Measurements from ENCODE around the gene TBC1D9B. TPM values are rescaled to one million over a fixed set of nuclear protein-coding genes. Genes with fewer than 3 reads are reported as not detected.
"Not testable (repeated sequence)": the region's sequence is repeated elsewhere in the genome, so short reads cannot be mapped to it uniquely, and the experiment has no call there.

TBC1D9B gene
- total RNA-seq, 4 donors from 2014 or later: 71.4 to 125 (median 100) TPM

DNA sequence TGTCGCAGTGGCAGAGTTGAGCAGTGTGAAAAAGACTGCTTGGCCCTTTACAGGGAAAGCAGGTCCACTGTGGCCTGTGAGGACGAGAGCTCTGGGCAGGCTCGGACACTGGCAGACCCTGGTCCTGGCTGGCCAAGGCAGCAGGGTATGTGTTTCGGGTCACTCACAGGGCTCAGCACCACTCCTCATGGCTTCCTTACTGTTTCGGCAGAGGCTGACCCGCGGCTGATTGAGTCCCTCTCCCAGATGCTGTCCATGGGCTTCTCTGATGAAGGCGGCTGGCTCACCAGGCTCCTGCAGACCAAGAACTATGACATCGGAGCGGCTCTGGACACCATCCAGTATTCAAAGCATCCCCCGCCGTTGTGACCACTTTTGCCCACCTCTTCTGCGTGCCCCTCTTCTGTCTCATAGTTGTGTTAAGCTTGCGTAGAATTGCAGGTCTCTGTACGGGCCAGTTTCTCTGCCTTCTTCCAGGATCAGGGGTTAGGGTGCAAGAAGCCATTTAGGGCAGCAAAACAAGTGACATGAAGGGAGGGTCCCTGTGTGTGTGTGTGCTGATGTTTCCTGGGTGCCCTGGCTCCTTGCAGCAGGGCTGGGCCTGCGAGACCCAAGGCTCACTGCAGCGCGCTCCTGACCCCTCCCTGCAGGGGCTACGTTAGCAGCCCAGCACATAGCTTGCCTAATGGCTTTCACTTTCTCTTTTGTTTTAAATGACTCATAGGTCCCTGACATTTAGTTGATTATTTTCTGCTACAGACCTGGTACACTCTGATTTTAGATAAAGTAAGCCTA is 71.3 kb downstream of the TBC1D9B start:
- intact Hi-C loops (cut with DNase I; ENCODE audit: low total_unique reads): no loop called here
- WGBS, 2 donors: 83 to 84% methylated on average over 18 to 19 of the region's 19 CpGs
- TF ChIP-seq CTCF (IDR thresholded peaks at IDR 0.05): no peak
- no peak for TF ChIP-seq POLR2A (IDR thresholded peaks at IDR 0.05)
- H3K4me3 ChIP-seq (ENCODE audit: low read depth, poor library complexity, severe bottlenecking): no peak overlapping the region
- DNase-seq (ENCODE audit: low spot score in 2 of 2): no peak

DNA sequence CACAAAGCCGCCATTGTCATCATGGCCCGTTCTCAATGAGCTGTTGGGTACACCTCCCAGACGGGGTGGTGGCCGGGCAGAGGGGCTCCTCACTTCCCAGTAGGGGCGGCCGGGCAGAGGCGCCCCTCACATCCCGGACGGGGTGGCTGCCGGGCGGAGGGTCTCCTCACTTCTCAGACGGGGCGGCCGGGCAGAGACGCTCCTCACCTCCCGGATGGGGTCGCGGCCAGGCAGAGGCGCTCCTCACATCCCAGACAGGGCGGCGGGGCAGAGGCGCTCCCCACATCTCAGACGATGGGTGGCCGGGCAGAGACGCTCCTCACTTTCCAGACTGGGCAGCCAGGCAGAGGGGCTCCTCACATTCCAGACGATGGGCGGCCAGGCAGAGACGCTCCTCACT is 72.8 kb downstream of the TBC1D9B start:
- DNase-seq (ENCODE audit: low spot score in 2 of 2); H3K4me3 ChIP-seq (ENCODE audit: low read depth, poor library complexity, severe bottlenecking); intact Hi-C loops (cut with DNase I; ENCODE audit: low total_unique reads): not testable (repeated sequence)
- 97 to 98% methylated on average over 6 to 26 of the region's 28 CpGs for WGBS, 2 donors

DNA sequence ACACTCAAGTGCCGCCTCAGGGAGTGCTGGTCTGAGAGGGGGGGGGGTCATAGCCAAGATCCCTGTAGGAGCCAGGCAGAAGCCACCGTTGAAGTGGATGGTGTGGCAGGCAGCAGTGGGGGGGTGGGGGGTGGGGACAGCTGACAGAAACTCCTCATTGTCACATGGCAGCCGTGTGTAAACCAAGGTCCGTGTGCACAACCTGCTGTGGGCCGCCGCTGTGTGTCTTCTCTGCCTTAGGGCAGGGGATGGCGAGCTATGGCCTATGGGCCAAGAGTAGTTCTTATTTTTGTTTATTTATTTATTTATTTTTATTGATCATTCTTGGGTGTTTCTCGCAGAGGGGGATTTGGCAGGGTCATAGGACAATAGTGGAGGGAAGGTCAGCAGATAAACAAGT is 73.6 kb downstream of the TBC1D9B start:
- DNase-seq (ENCODE audit: low spot score in 2 of 2): no peak
- no peak overlapping the region for H3K4me3 ChIP-seq (ENCODE audit: low read depth, poor library complexity, severe bottlenecking)
- 80 to 83% methylated on average over 8 of the region's 8 CpGs for WGBS, 2 donors
- intact Hi-C loops (cut with DNase I; ENCODE audit: low total_unique reads): no loop called here
- TF ChIP-seq POLR2A (IDR thresholded peaks at IDR 0.05): no peak
- no peak for TF ChIP-seq CTCF (IDR thresholded peaks at IDR 0.05)

GRCh38 chr5:179833709-179834070 is 74.0 kb downstream of the TBC1D9B start:
- DNase-seq (ENCODE audit: low spot score in 2 of 2): no peak
- no peak overlapping the region for H3K4me3 ChIP-seq (ENCODE audit: low read depth, poor library complexity, severe bottlenecking)
- WGBS, 2 donors: 93 to 98% methylated on average over 3 of the region's 3 CpGs
- TF ChIP-seq CTCF (IDR thresholded peaks at IDR 0.05) (no peak), POLR2A (IDR thresholded peaks at IDR 0.05) (no peak)
- intact Hi-C loops (cut with DNase I; ENCODE audit: low total_unique reads): no loop called here

- no peak overlapping the region for H3K4me3 ChIP-seq (ENCODE audit: low read depth, poor library complexity, severe bottlenecking)
- intact Hi-C loops (cut with DNase I; ENCODE audit: low total_unique reads): no loop called here
- no peak for DNase-seq (ENCODE audit: low spot score in 2 of 2)
- no peak for TF ChIP-seq POLR2A (IDR thresholded peaks at IDR 0.05)
- no peak for TF ChIP-seq CTCF (IDR thresholded peaks at IDR 0.05)
- 79 to 83% methylated on average over 22 to 23 of the region's 23 CpGs for WGBS, 2 donors
These were observed 74.5 kb downstream of the TBC1D9B start for GRCh38 chr5:179833056-179833708.

DNA sequence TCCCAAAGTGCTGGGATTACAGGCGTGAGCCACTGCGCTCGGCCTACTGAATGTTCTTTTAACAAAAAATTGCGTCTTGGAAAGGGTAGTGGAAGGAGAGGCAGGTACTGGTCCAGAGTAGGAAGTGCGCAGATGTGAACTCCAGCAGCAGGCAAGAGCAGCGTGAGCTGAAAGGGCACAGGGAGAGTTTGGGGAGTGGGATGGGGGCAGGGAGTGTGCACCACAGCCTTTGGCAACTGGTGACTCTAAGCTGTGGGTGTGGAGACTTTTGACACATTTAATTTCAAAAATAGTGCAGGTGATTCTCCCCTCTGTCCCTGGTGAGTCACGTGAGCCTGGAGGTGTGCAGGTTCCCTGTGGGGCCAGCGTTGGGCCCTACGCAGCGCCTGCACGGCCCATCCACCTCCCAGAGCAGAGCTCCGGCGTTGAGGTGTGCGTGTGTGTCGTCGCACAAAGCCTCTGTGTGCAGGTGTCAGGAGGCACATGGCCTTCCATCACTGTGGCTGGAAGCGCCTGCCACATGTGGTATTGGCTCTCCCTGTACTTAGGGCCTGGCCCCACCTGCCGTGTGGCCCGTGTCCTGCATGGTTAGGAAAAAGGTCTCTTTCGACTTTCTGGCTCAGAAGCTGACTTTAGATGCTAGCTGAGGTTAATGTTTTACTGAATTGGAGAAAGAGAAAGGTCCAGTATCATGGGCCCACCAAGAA is 75.5 kb downstream of the TBC1D9B start:
- intact Hi-C loops (cut with DNase I; ENCODE audit: low total_unique reads): no loop called here
- H3K4me3 ChIP-seq (ENCODE audit: low read depth, poor library complexity, severe bottlenecking): no peak overlapping the region
- no peak for TF ChIP-seq POLR2A (IDR thresholded peaks at IDR 0.05)
- no peak for TF ChIP-seq CTCF (IDR thresholded peaks at IDR 0.05)
- 88 to 95% methylated on average over 13 to 20 of the region's 20 CpGs for WGBS, 2 donors
- no peak for DNase-seq (ENCODE audit: low spot score in 2 of 2)

All from lower leg skin (tissue), 4 donors.